Measurements from ENCODE around the gene COMMD8. TPM values are rescaled to one million over a fixed set of nuclear protein-coding genes. Genes with fewer than 3 reads are reported as not detected.

Gene COMMD8
- total RNA-seq, 1 donor from 2014 or later: 14.5 TPM

DNA sequence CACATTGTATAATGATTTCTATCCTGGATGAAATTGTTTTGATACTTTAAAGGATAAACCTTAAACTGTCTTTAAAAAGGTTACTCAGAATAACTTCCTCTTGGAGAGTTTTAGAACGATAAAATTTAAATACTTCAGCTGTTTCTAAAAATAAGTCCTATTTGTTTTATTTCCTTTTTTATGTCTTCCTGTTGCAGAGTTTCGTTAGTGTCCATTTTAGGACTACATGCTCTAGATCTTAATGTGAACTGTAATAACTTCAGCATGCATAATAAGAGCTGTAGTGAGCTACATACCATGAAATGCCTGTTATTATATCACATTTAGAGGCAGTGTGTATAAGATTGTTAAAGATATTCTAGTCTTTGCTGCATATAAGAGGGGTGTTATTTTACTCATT lies 36.2 kb upstream of the COMMD8 start:
- H3K27me3 ChIP-seq (ENCODE audit: low read depth): no peaks in the 10 kb centered on the region
- H3K9me3 ChIP-seq: no peaks in the 10 kb centered on the region
- H3K36me3 ChIP-seq: no peaks in the 10 kb centered on the region
- DNase-seq (no peak), ATAC-seq (no peak)
- H3K4me3 ChIP-seq: no peak overlapping the region
- intact Hi-C loops (cut with DNase I): no loop called here
- H3K4me1 ChIP-seq: peaks cover 12% of the 10 kb centered on the region
- TF ChIP-seq, protein P1, sequence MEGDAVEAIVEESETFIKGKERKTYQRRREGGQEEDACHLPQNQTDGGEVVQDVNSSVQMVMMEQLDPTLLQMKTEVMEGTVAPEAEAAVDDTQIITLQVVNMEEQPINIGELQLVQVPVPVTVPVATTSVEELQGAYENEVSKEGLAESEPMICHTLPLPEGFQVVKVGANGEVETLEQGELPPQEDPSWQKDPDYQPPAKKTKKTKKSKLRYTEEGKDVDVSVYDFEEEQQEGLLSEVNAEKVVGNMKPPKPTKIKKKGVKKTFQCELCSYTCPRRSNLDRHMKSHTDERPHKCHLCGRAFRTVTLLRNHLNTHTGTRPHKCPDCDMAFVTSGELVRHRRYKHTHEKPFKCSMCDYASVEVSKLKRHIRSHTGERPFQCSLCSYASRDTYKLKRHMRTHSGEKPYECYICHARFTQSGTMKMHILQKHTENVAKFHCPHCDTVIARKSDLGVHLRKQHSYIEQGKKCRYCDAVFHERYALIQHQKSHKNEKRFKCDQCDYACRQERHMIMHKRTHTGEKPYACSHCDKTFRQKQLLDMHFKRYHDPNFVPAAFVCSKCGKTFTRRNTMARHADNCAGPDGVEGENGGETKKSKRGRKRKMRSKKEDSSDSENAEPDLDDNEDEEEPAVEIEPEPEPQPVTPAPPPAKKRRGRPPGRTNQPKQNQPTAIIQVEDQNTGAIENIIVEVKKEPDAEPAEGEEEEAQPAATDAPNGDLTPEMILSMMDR (IDR thresholded peaks at IDR 0.05): no peak
- no peak overlapping the region for H3K27ac ChIP-seq

DNA sequence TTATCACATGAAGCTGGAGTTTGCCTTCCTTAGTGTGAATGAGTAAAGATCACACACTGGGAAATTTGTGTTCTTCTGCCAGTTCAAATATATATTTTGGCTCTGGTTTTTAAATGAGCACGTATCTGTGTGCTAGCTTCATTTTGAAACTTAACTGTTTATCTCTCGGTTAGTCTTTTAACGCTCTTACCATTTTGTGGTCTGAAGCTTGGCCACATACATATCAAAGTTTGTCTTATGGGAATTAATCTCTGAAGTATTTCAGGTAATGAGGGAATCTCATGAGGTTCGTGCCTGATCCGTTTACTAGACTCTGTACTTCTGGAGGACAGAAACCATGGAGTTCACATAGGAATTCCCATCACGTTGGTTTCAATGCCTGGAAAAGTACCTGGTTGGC lies 35.4 kb upstream of the COMMD8 start:
- ATAC-seq: no peak
- Histone ChIP-seq H3K4me3 (no peak overlapping the region), H3K27me3 (ENCODE audit: low read depth) (no peaks in the 10 kb centered on the region), H3K36me3 (no peaks in the 10 kb centered on the region), H3K27ac (no peak overlapping the region), H3K9me3 (no peaks in the 10 kb centered on the region), H3K4me1 (peaks cover 12% of the 10 kb centered on the region)
- no peak for DNase-seq
- TF ChIP-seq, protein P1 (IDR thresholded peaks at IDR 0.05): no peak
- intact Hi-C loops (cut with DNase I): no loop called here

DNA sequence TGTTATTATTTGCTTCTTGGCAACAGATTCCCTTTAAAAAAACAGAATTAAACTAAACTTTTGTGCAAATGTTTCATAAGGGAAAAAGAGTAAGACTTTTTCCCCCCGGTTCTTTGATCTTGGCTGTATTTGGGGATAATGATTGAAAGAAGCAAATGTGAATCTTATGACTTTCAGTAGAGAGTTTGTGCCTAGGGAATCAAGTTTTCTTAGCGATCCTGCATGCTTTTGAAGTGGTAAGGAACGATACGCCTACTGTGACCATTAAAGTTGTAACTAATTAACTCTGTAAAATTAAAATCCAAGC lies 30.6 kb upstream of the COMMD8 start:
- DNase-seq: no peak
- TF ChIP-seq, protein P1 (IDR thresholded peaks at IDR 0.05): no peak
- no peak for ATAC-seq
- Histone ChIP-seq H3K27ac (no peak overlapping the region), H3K4me3 (no peak overlapping the region), H3K4me1 (peaks cover 1% of the 10 kb centered on the region), H3K36me3 (no peaks in the 10 kb centered on the region), H3K9me3 (no peaks in the 10 kb centered on the region), H3K27me3 (ENCODE audit: low read depth) (no peaks in the 10 kb centered on the region)
- intact Hi-C loops (cut with DNase I): no loop called here

DNA sequence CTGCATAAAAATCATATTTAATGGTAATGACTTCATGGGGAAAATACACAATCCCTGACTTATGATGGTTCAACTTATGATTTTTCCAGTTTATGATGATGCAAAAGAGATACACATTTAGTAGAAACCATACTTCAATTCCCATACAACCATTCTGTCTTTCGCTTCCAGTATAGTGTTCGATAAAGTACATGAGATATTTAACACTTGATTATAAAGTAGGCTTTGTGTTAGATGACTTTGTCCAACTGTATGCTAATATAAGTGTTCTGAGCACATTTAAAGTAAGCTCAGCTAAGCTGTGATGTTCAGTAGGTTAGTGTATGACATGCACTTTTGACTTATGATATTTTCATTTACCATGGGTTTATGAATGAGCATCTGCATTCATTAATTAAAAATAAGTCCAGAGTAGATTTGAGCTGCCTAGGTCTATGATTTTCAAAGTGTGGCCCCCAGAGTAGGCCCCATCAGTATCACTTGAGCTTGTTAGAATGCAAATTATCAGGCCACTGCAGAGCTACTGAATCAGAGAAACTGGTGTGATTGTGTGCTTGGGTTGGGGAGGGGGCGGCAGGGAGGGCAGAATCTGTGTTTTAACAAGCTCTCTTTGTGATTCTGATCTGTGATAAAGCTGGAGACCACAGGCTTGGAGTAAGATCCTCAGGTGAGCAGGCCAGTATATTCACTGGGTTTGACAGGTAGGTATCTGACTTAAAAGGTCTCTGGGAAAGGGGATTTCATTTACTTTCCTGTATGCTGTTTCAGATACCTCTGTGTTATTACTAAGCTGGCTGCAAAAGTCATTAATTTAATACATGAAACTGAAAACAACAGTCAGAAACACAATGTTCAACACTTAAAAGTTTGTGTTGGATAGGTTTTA lies 30.0 kb upstream of the COMMD8 start:
- Histone ChIP-seq H3K36me3 (no peaks in the 10 kb centered on the region), H3K4me3 (no peak overlapping the region), H3K9me3 (no peaks in the 10 kb centered on the region), H3K27ac (no peak overlapping the region), H3K27me3 (ENCODE audit: low read depth) (no peaks in the 10 kb centered on the region), H3K4me1 (no peaks in the 10 kb centered on the region)
- no peak for ATAC-seq
- intact Hi-C loops (cut with DNase I): no loop called here
- TF ChIP-seq, protein P1 (IDR thresholded peaks at IDR 0.05): no peak
- DNase-seq: no peak

DNA sequence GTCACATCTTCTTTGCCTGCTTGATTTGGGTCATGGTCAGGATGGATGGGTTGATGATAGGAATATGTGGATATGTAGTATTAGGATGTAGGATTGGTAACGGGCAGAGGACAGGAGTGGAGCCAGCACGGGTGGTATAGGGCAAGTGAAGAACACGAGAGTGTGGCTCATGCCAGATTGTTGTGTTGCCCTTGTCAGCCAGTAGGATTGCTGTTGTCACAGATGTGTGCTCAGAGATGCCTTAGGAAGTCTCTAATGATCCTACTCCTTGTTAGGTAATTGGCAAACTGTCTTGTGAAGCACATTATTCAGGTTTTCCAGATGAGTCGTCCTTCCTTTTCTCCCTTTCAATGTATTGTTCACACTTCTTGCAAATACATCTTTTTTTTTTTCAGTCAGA lies 27.0 kb upstream of the COMMD8 start:
- Histone ChIP-seq H3K27me3 (ENCODE audit: low read depth) (no peaks in the 10 kb centered on the region), H3K36me3 (no peaks in the 10 kb centered on the region), H3K4me1 (peaks cover 13% of the 10 kb centered on the region), H3K4me3 (no peak overlapping the region), H3K9me3 (no peaks in the 10 kb centered on the region), H3K27ac (no peak overlapping the region)
- ATAC-seq: peak; percentile 39 to 59
- TF ChIP-seq, protein P1 (IDR thresholded peaks at IDR 0.05): peak; percentile 21
- intact Hi-C loops (cut with DNase I): no loop called here
- DNase-seq: no peak

Data from lower lobe of right lung (tissue), 2 donors.